Activated T-cell treated with anti-CD3 and anti-CD28 coated beads, Interleukin-2, amount 50 U/mL, for 4 hours (primary cell): Measurements from ENCODE around the gene ARMC6. TPM values are rescaled to one million over a fixed set of nuclear protein-coding genes. Genes with fewer than 3 reads are reported as not detected.
"Not testable (repeated sequence)": the region's sequence is repeated elsewhere in the genome, so short reads cannot be mapped to it uniquely, and the experiment has no call there.

Source experiments
- ATAC-seq, 2 donors: fragments of 200-7000 bp; cut with Tn5 transposase; one replicate each; pipeline ENCODE4 v1.10.0; 2021
- DNase-seq: peaks from one replicate; pipeline ENCODE4 v3.0.0-alpha.2; 2020
- H3K27me3 Mint-ChIP-seq: one replicate; pipeline ENCODE4 v1.8.0; 2021; ENCODE audit warnings: low read depth, mixed read lengths
- H3K36me3 Mint-ChIP-seq: one replicate; pipeline ENCODE4 v1.8.0; 2022; ENCODE audit warnings: mixed read lengths; ENCODE audit not compliant: insufficient read depth
- H3K4me1 Mint-ChIP-seq: one replicate; pipeline ENCODE4 v1.8.0; 2021; ENCODE audit warnings: low read depth, mixed read lengths
- H3K4me3 Mint-ChIP-seq: one replicate; pipeline ENCODE4 v1.8.0; 2021; ENCODE audit warnings: mild to moderate bottlenecking, moderate library complexity, mixed read lengths
- H3K9me3 Mint-ChIP-seq: one replicate; pipeline ENCODE4 v1.8.0; 2021; ENCODE audit warnings: mixed read lengths
- total RNA-seq, 3 donors: library from RNA; stranded (reverse); gene quantifications; one replicate each; pipeline ENCODE4 v1.2.1, GENCODE V29; 2021

The ARMC6 gene
- total RNA-seq, 3 donors from 2014 or later = 80.0 to 93.9 (median 80.6) TPM

DNA sequence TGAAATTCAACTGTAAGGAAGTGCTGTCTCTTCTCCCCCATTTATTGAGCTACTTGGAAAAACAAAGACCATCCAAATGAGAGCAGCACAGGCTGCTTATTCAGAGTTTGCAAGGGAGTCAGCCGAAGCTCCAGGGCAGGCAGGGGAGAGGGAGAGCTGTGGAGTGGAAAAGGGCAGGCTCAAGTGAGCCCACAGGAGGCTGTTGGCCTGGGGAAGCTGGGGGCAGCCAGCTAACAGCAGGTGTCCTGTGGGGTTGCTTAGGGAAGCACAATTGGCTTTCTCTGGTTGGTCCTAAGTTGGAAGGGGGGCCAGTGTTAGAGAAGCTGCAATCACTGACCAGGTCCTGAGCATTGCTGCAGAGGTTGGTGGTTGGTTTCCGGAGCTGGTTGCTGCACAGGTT is 54.3 kb downstream of the ARMC6 start:
- H3K9me3 Mint-ChIP-seq = no peaks in the 10 kb centered on the region
- DNase-seq (no peak), ATAC-seq (no peak)
- no peaks in the 10 kb centered on the region for H3K4me1 Mint-ChIP-seq
- no peaks in the 10 kb centered on the region for H3K27me3 Mint-ChIP-seq
- peaks cover 3% of the 10 kb centered on the region for H3K36me3 Mint-ChIP-seq
- no peak overlapping the region for H3K4me3 Mint-ChIP-seq

DNA sequence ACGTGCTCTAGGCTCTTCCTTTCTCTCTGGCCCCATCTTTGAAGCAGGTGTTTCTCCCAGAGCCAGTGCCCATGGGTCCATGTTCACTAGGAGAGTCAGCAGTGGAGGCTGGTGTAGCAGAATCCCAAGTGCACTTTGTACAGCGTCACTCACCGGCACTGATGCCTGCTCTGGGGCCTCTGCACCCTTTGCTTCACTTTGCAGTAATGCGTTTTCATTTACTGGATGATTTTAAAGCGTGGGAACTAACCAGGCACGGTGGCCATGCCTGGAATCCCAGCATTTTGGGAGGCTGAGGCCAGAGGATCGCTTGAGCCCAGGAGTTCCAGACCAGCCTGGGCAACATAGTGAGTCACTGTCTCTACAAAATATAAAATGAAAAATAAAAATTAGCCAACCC is 61.1 kb downstream of the ARMC6 start:
- H3K27me3 Mint-ChIP-seq = no peaks in the 10 kb centered on the region
- H3K4me3 Mint-ChIP-seq = no peak overlapping the region
- no peak for ATAC-seq
- H3K4me1 Mint-ChIP-seq = no peaks in the 10 kb centered on the region
- H3K9me3 Mint-ChIP-seq = no peaks in the 10 kb centered on the region
- no peak for DNase-seq
- peaks cover 10% of the 10 kb centered on the region for H3K36me3 Mint-ChIP-seq

DNA sequence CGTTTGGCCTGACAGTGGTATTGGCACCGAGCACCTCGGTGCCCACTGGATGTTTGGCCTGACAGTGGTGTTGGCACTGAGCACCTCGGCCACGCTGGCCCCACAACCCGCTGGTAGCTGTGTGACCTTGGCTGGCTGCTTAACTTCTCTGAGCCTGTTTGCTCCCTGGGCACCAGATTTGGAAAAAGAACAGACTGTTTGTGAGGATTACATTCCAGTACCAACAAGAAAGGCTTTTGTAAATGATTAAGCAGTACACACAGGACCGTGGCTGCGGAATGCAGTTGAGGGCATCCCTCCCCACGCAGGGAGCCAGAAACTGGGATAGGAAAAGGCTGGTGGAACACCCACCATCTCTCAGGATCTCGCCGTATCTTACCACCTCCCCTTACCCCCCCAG is 62.3 kb downstream of the ARMC6 start:
- H3K27me3 Mint-ChIP-seq = no peaks in the 10 kb centered on the region
- no peaks in the 10 kb centered on the region for H3K9me3 Mint-ChIP-seq
- H3K4me3 Mint-ChIP-seq = no peak overlapping the region

DNA sequence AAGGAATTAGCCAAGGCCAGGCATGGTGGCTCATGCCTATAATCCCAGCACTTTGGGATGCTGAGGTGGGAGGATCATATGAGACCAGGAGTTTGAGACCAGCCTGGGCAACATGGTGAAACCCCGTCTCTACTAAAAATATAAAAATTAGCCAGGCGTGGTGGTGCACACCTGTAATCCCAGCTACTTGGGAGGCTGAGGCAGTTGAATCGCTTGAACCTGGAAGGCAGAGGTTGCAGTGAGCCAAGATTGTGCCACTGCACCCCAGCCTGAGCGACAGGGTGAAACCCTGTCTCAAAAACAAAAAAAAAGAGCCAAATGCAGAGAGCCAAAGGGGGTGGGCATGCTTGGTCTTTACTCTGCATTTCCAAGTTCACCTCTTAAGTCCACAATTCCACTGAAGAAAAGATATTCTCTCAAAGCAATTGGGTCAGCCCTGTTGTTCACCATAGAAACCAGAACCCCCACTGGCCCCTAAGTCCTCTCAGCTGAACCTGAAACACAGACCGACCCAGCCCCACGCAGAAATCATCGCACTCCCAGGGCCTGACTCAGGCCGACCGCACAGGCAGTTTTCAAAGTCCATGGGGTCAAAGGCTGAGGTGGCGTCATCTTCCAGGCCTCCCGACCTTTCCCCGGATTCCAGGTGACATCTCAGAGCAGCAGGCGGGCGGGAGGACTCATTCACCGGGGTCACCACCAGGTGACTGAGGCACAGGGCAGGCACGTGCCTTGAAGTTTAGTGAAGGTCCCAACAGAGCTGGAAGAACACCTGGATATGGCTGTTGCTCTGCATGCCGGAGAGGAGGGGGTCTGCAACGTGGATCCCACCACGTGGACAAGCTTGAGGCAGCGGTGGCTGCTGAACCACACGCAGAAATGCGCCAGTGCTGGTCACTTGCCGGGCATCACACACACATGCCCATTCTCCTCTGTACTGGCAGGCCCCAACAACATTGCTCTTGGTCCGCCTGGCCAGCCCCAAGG is 63.5 kb downstream of the ARMC6 start:
- H3K4me1 Mint-ChIP-seq = no peaks in the 10 kb centered on the region
- DNase-seq (no peak), ATAC-seq (no peak)
- no peaks in the 10 kb centered on the region for H3K27me3 Mint-ChIP-seq
- peaks cover 14% of the 10 kb centered on the region for H3K36me3 Mint-ChIP-seq
- no peaks in the 10 kb centered on the region for H3K9me3 Mint-ChIP-seq
- no peak overlapping the region for H3K4me3 Mint-ChIP-seq

More for the DNA sequence above, 62.3 kb downstream of the ARMC6 start:
- DNase-seq (no peak), ATAC-seq (no peak)
- no peaks in the 10 kb centered on the region for H3K4me1 Mint-ChIP-seq
- peaks cover 14% of the 10 kb centered on the region for H3K36me3 Mint-ChIP-seq

DNA sequence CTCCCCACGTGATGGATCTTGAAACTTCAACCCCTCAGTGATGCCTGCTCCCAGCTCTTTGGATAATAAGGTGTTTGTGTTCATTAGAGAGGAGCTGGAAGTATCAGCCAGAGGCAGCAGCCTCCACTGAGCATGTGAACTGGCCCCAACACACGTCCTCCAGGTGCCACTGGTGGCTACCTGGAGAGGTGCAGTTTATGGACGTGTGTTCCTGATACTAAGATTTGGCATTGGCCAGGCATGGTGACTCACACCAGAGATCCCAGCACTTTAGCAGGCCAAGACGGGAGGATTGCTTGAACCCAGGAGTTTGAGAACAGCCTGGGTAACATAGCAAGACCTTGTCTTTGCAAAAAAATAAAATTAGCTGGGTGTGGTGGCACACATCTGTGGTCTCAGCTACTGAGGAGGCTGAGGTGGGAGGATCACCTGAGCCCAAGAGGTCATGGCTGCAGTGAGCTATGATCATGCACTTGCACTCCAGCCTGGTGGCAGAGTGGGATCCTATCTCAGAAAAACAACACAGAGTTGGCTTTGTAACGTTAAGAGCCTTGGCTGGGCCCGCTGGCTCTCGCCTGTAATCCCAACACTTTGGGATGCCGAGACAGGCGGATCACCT is 64.8 kb downstream of the ARMC6 start:
- ATAC-seq (no peak), DNase-seq (no peak)
- Mint-ChIP-seq H3K27me3 (no peaks in the 10 kb centered on the region), H3K36me3 (peaks cover 14% of the 10 kb centered on the region), H3K9me3 (no peaks in the 10 kb centered on the region), H3K4me3 (no peak overlapping the region), H3K4me1 (no peaks in the 10 kb centered on the region)

DNA sequence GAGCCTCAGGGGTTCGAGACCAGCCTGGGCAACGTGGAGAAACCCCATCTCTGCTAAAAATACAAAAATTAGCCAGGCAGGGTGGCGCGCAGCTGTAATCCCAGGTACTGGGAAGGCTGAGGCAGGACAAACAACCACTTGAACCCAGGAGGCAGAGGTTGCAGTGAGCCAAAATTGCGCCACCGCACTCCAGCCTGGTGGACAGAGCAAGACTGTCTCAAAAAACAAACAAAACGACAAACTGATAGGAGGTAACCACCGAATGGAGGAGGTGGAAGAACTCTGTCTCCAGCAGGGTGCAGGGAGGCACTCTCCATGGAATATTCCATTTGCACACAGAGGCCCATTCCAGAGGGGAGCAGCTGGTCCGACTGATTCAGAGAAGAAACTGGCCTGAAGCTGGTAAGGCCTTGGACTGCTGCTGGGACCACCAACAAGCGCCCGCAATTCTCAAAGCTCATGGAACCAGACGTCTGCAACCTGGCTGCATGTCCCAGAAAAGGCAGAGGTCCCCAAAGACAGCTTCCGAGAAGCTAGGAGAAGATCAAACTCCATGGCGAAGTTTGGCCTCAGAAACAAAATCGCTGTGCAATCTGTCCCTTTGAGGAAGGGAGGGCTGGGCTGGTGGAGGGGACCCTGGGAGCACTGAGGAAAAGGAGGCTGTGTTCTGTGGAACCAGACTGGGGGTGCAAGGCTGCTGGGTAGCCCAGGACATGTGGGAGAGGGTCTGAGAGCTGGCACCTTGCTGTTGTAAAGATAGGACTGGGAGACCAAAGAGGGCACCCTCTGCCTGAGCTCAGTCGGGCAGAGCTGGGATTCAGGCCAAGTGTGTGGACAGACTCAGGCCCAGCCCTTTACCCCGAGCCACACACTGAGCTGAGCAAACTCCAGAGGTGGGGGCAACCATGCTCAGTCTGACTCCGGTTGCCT is 65.6 kb downstream of the ARMC6 start:
- Mint-ChIP-seq H3K27me3 (no peaks in the 10 kb centered on the region), H3K9me3 (no peaks in the 10 kb centered on the region), H3K4me1 (no peaks in the 10 kb centered on the region), H3K4me3 (no peak overlapping the region), H3K36me3 (peaks cover 14% of the 10 kb centered on the region)
- DNase-seq = no peak
- ATAC-seq = no peak

DNA sequence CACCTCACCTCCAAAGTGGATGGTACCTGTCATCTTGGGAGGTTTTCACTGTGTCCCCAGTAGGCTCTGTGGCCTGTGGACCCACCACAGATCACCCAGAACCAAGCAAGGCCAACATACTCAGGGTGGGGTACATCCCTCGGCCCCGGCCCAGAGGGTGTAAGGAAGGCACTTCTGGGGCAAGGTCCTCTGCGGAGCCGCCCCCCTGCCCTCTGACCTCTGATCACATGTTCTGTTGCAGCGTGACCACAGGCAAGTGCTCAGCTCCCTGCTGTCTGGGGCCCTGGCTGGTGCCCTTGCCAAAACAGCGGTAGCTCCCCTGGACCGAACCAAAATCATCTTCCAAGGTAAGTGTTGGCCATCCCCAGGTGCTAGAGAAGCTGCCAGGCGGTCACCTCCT is 68.1 kb downstream of the ARMC6 start:
- no peaks in the 10 kb centered on the region for H3K4me1 Mint-ChIP-seq
- no peak overlapping the region for H3K4me3 Mint-ChIP-seq
- peaks cover 10% of the 10 kb centered on the region for H3K36me3 Mint-ChIP-seq
- no peak for ATAC-seq
- no peak for DNase-seq
- H3K9me3 Mint-ChIP-seq = no peaks in the 10 kb centered on the region
- no peaks in the 10 kb centered on the region for H3K27me3 Mint-ChIP-seq

DNA sequence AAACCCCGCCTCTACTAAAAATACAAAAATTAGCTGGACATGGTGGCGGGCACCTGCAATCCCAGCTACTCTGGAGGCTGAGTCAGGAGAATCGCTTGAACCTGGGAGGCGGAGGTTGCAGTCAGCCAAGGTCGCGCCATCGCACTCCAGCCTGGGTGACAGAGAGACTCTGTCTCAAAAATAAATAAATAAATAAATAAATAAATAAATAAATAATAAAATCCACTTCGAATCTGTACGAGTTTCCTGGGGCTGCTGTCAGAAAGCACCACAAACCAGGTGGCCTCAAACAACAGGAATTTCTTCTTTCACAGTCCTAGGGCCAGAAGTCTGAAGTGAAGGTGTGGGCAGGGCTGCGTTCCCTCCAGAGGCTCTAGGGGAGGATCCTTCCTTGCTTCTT is 69.2 kb downstream of the ARMC6 start:
- H3K9me3 Mint-ChIP-seq, H3K36me3 Mint-ChIP-seq, H3K4me1 Mint-ChIP-seq, ATAC-seq, DNase-seq, H3K27me3 Mint-ChIP-seq, H3K4me3 Mint-ChIP-seq: not testable (repeated sequence)

DNA sequence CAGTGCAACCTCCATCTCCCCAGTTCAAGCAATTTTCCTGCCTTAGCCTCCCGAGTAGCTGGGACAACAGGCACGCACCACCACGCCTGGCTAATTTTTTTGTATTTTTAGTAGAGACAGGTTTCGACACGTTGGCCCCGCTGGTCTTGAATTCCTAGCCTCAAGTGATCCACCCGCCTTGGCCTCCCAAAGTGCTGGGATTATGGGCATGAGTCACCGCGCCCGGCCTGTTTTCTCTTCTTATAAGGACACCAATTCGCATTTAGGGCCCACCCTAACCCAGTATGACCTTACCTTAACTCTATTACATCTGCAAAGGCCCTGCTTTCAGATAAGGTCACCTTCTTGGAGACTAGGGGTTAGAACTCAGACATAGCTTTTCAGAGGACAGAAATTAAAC is 69.8 kb downstream of the ARMC6 start:
- no peak overlapping the region for H3K4me3 Mint-ChIP-seq
- ATAC-seq (no peak), DNase-seq (no peak)
- H3K4me1 Mint-ChIP-seq = no peaks in the 10 kb centered on the region
- H3K9me3 Mint-ChIP-seq = no peaks in the 10 kb centered on the region
- H3K27me3 Mint-ChIP-seq = no peaks in the 10 kb centered on the region
- peaks cover 4% of the 10 kb centered on the region for H3K36me3 Mint-ChIP-seq

DNA sequence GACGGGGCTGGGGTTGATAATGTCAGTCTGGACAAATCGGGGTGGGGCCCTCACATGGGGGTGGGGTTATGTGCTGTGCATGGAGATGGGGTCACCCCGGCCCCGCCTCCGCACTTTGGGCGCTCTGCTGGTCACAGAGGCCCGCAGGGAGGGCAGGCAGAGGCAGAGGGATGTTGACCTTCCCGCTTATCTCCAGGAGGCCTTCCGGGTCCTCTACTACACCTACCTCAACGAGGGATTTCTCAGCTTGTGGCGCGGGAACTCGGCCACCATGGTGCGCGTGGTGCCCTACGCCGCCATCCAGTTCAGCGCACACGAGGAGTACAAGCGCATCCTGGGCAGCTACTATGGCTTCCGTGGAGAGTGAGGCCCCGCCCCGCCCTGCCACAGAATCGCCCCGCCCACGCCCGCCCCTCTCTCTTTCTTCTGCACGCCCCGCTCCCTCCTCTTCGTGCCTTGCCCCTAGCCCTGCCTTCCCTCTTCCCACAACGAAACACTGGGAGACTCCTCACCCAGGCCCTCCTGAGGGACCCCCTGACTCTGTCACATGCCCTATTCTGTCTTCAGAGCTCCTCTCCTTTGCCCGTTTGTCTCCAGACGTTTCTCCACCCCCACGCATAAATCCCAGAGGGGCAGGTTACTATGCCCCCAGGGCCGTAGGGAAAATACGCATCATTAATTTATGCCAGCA is 72.1 kb downstream of the ARMC6 start:
- DNase-seq (no peak), ATAC-seq (no peak)

DNA sequence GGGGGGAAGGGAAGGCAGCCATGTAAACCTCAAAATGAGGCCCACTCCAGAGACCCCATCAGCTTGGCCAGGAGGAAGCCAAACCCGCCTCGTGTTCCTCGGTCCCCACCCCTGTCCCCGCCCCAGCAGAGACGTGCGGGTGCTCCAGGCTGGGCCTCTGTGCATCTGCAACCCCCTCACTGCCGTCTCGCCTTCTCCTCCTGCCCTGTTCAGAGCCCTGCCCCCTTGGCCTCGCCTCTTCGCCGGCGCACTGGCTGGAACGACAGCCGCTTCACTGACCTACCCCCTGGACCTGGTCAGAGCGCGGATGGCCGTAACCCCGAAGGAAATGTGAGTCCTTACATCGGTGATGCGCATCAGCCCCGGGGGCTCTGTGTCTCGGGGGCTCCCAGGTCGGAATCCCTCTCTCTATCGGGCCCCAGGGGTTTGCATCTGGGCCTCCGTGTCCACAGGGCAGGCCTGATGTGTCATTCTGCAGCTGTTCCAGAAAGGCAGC is 72.7 kb downstream of the ARMC6 start:
- Mint-ChIP-seq H3K4me3 (no peak overlapping the region), H3K27me3 (no peaks in the 10 kb centered on the region), H3K9me3 (no peaks in the 10 kb centered on the region), H3K4me1 (peaks cover 1% of the 10 kb centered on the region), H3K36me3 (peaks cover 2% of the 10 kb centered on the region)
- ATAC-seq = no peak
- no peak for DNase-seq

More for the DNA sequence above, 72.1 kb downstream of the ARMC6 start:
- Mint-ChIP-seq H3K36me3 (peaks cover 2% of the 10 kb centered on the region), H3K27me3 (no peaks in the 10 kb centered on the region), H3K9me3 (no peaks in the 10 kb centered on the region), H3K4me3 (no peak overlapping the region), H3K4me1 (peaks cover 1% of the 10 kb centered on the region)

DNA sequence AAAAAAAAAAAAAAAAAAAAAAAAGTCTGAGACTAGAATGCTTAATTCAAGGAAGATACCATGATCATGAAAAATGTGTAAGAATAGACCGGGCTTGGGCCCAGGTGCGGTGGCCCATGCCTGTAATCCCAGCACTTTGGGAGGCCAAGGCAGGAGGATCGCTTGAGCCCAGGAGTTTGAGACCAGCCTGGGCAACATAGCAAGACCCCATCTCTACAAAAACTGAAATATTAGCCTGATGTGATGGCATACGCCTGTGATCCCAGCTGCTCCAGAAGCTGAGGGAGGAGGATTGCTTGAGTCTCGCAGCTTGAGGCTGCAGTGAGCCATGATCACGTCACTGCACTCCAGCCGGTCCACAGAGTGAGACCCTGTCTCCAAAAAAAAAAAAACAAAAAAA is 73.5 kb downstream of the ARMC6 start:
- H3K36me3 Mint-ChIP-seq, H3K4me3 Mint-ChIP-seq, ATAC-seq, H3K4me1 Mint-ChIP-seq, H3K9me3 Mint-ChIP-seq, H3K27me3 Mint-ChIP-seq, DNase-seq: not testable (repeated sequence)

DNA sequence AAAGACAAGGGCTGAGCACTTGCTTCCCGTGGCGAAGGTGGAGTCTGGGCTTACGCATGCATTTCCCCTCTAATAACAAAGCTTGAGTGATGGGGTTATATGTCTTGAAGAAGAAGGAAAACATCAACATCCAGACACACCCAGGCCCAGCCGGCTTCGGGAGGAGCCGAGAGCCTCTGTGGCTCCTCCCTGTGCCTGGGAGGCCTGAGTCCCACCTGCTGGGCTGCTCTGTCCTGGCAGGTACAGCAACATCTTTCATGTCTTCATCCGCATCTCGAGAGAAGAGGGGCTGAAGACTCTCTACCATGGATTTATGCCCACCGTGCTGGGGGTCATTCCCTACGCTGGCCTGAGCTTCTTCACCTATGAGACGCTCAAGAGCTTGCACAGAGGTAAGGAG is 74.3 kb downstream of the ARMC6 start:
- ATAC-seq (no peak), DNase-seq (no peak)
- H3K4me1 Mint-ChIP-seq = peaks cover 1% of the 10 kb centered on the region
- peaks cover 2% of the 10 kb centered on the region for H3K36me3 Mint-ChIP-seq
- no peak overlapping the region for H3K4me3 Mint-ChIP-seq
- no peaks in the 10 kb centered on the region for H3K9me3 Mint-ChIP-seq
- no peaks in the 10 kb centered on the region for H3K27me3 Mint-ChIP-seq
